Thyroid gland (tissue), 4 donors: ENCODE data around the gene NRXN2.

Source experiments
- POLR2A ChIP-seq, 2 donors: fragments of 450-650 bp; IDR thresholded peaks; one replicate each; pipeline ENCODE4 v1.6.1; 2017; ENCODE audit warnings: antibody characterized with exemption in 2 of 2, mild to moderate bottlenecking in 2 of 2, moderate library complexity in 1 of 2
- TF ChIP-seq, protein P1 (sequence below), 6 experiments: fragments of 200-600 bp in 3 of 6; fragments of 450-650 bp in 3 of 6; sonication (generic) in 3 of 6; IDR thresholded peaks; one replicate each; pipeline ENCODE4 v1.5.1; 2016 to 2019; ENCODE audit warnings: antibody characterized with exemption in 6 of 6, mild to moderate bottlenecking in 2 of 6, inconsistent platforms in 1 of 6, moderate library complexity in 1 of 6

DNA sequence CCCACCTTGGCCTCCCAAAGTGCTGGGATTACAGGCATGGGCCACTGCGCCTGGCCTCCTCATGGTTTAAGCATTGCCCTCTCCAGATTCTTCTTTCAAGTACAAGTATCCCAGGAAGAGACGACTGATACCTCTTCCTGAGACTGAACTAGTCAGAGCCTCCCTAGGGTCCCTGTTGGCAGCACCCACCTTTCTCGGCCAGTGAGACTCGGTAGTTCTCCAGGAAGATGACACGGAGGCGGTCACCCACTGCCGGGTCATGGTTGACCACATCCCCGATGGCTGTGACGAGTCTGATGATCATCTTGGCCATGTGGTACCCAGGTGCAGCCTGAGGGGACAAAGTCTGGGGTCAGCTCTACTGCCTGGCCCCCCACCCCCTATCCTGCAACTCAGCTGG, 28.1 kb upstream of the NRXN2 start:
- no peak for TF ChIP-seq POLR2A (IDR thresholded peaks at IDR 0.05)
- TF ChIP-seq, protein P1, sequence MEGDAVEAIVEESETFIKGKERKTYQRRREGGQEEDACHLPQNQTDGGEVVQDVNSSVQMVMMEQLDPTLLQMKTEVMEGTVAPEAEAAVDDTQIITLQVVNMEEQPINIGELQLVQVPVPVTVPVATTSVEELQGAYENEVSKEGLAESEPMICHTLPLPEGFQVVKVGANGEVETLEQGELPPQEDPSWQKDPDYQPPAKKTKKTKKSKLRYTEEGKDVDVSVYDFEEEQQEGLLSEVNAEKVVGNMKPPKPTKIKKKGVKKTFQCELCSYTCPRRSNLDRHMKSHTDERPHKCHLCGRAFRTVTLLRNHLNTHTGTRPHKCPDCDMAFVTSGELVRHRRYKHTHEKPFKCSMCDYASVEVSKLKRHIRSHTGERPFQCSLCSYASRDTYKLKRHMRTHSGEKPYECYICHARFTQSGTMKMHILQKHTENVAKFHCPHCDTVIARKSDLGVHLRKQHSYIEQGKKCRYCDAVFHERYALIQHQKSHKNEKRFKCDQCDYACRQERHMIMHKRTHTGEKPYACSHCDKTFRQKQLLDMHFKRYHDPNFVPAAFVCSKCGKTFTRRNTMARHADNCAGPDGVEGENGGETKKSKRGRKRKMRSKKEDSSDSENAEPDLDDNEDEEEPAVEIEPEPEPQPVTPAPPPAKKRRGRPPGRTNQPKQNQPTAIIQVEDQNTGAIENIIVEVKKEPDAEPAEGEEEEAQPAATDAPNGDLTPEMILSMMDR (IDR thresholded peaks at IDR 0.05) = no peak
